Stimulated activated CD8-positive, alpha-beta memory T cell treated with anti-CD3 and anti-CD28 coated beads, Interleukin-2, amount 100 ng/mL, for 1 hour (primary cell): Measurements from ENCODE around the gene ARMH4.

Experiments
- DNase-seq, 2 donors: peaks; one replicate each; pipeline ENCODE4 v3.0.0-alpha.2; 2020; ENCODE audit warnings: low read depth in 2 of 2

The ARMH4 gene

DNA sequence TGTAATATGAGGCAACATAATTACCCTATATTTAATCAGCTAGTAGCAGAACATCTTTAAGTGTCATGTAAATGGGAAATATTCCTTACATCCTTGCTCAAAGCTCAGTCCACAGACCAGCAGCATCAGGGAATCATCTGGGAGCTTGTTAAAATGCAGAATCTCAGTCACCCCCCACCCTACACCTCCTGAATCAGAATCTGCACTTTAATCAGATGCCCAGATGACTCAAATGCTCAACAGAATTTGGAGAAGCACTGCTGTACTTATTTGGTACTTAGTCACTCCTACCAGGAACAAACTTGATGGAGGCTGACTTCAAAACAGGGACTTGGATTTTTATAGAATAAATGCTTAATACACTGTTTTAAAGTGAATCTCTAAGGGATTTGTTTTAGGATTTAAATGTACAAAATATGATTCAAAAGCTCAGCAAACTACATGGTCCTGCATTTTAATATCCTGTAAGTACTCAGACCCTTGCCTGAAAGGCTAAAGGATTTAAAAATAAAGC, 96.5 kb downstream of the ARMH4 start:
- DNase-seq, result no peak

DNA sequence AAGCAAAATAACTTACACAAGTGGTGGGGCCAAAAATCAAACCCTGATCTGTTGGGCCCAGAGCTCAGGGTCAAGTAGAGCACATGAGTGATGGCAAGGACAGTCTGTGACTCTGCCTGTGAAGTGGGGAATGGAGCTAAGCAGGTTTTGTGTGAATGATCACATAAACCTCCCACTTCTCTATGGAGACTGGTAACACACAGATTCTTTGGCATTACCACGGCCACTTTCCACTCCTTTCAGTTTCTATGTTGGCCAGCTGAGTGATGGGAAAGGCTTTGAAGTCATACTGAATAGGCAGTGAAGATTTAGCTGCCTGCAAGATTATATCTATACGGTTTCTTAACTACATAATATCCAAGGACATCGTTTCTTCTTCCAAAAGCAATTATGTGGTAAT, 97.9 kb downstream of the ARMH4 start:
- no peak for DNase-seq

DNA sequence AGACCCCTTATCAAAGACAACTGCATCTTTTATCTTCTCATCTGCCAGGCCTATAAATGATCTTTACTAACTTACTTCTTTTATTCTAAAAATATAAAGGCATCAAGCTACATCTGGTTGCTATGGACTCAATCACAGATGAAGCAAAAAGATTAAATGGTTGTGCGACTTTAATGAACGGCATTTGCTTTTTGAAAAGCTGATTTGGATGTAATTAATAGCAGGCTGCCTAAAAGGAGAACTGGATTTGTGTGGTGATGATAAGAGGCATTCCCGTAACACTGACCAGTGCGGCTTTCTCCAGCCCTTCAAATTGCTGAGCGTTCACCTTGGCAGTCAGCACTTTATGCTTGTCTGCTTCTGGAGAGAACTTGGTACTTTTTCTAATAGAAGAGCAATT, 103.8 kb downstream of the ARMH4 start:
- DNase-seq, result no peak

DNA sequence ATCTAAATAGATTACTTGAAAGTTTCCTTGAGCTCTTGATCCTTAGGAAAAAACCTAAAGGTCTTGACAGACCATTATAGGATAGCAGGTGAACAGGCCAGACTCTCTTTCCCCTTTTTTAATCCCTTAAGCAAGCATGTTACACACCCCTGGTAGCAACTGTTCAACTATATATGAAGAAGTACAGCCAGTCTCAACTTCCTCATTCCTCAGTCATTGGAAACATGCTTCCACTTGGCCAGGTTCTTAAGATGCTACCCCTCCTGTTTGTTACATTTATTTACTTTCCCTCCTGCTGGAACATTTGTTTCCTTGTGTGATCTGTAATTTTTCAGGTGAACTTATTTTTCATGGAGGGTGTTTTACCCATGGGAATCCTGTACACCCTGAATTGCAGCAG, 124.1 kb downstream of the ARMH4 start:
- DNase-seq, result no peak

- DNase-seq, result no peak
Observed at GRCh38 chr14:58026967-58027366, 125.0 kb downstream of the ARMH4 start.

DNA sequence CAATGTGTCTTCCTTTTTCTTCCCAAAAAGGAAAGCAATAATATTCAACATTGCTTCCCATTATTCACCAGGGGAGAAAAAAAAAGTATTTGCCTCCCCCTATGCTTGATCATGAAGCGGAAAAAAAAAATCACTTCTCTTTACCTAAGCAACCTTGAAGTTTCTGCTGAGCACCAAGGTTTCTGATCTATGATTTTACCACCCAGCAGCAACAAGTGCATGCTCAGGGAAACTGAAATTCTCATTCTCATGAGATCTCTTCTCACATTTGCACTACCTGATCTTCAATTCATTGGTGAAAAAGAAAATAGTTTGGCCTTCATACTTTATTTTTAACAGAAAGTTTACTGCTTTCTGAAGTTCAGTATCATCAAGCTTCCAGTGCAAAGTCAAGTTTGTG, 125.8 kb downstream of the ARMH4 start:
- no peak for DNase-seq

- DNase-seq, result no peak
Observed at GRCh38 chr14:58014778-58015177, 137.2 kb downstream of the ARMH4 start.

- no peak for DNase-seq
Observed at GRCh38 chr14:58002618-58003017, 149.4 kb downstream of the ARMH4 start.

DNA sequence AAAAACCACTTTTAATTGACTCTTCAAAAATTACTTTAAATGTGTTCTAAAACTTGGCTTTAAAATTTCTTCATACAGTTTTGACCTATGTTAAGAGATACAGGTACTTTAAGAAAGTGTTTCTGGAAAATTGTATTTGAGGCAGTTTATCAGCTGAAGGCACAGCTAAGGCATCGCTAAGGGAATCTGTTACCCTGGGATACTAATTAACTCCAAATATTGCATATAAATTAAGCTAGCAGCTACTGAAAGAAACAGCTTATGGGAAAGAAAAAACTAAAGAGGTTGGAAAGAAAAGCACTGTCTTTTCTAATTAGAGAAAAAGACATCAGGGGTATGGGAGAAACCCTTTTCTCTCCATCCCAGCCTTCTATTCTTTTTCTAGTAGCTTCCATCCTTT, 152.0 kb downstream of the ARMH4 start:
- DNase-seq, result no peak

DNA sequence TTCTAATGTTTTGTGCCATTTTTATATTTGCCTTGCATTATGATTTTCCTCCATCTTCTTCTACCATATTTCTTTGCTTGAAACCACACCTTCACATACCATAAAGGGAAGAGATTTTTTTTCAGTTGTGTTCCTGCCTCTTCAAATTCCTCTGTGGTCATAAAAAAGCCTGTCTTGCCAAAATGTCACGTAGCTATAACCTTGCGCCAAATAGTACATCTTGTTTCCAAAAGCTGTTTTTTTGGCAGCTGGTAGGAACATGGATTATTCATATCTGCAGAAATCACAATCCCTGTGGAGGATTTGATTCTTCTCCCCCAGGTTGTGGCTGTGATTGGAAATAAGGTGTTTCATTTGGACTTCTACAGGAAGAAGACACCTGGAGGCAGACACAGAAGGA, 152.5 kb downstream of the ARMH4 start:
- no peak for DNase-seq

DNA sequence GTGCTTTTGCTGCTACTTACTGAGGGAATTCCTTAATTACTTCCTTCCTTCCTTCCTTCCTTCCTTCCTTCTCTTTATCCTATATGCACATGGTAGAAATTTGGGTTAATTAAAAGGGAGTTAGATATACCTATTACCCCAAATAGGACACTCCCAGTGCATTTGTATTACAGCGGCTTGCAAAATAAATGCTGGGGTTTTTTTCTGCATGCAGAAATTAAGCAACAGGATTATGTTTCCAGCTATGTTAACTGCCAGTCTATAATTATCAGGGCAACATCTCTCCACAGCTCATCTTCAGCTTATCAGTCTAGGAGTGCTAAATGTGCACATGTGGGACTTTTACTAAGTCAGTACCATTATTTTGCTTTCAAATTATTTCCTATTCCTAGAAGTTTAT, 153.2 kb downstream of the ARMH4 start:
- DNase-seq, result no peak

DNA sequence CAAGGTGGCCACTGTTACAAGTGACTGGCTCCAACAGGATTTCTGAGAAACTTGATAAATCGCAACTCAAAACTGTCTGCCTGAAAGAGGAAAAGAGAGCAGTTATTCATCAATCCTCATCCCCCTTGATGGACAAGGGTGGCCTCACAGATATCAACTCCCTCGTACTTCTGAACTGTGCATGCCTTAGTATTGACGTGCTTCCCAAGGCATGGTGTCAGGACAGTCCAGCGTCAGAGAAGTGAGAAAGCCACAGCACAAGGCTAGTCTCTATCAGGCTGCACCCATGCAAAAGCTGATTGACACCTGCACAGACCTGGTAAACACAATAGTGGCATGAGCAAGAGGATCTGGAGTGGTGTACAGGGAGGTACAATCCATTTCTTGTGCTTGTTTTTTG, 160.7 kb downstream of the ARMH4 start:
- DNase-seq, result no peak

DNA sequence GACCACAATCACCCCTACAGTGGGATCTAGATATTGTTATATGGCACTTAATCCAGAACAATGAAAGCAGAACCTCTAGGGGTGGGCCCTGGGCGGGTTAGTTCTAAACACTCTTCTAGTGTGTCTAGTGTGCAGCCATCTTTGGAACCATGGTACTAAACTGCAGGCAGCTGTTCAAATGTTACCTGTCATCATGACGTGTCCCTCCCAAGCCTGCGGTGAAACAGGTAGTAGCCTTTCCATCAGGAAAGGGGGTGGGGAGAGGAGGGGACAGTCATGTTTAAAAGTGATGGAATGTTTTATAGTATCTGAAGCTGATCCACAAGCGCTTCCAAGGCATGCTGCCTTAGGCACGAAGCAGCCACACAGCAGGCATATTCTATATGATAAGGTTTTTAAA, 163.6 kb downstream of the ARMH4 start:
- DNase-seq, result no peak

- no peak for DNase-seq
Observed at GRCh38 chr14:57987596-57988300, 164.3 kb downstream of the ARMH4 start.

GRCh38 chr14:57987051-57987450, 165.0 kb downstream of the ARMH4 start:
- DNase-seq, result no peak

- no peak for DNase-seq
Observed at GRCh38 chr14:57982804-57983634, 169.0 kb downstream of the ARMH4 start.

- DNase-seq, result no peak
Observed at GRCh38 chr14:57981817-57982560, 170.0 kb downstream of the ARMH4 start.

DNA sequence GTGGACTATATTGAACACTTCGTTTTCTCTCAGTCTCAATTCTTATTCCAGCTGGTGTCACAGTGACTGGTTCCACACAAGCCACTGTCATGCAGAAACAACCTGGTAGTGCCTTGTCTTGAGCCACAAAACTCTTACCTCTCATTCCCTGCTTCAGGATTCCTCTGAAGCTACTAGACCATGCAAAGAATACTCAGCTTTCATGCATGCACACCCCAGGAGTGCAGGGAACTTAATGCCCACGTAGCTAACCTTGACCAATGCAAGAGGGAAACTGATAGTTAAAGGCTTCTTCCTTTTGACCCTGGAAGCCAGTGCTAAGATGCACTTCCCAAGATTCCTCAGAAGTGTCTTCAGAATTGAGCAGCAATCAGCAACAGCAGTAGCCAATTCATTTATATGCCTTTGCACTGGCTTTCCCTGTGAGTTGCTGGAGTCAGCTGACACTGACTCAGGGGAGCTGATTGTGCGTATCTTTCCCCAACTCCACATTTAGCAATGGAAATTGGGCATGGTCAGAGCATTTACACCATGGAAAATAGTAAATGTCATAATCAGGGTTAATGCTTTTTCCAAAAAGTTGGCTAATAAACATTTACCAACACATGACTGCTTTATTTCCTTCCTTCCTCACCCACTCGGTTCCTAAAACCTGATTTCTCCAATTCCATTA, 172.5 kb downstream of the ARMH4 start:
- DNase-seq, result no peak

GRCh38 chr14:57976701-57977100, 175.3 kb downstream of the ARMH4 start:
- no peak for DNase-seq

- DNase-seq, result no peak
Observed at GRCh38 chr14:57974896-57975295, 177.1 kb downstream of the ARMH4 start.

DNA sequence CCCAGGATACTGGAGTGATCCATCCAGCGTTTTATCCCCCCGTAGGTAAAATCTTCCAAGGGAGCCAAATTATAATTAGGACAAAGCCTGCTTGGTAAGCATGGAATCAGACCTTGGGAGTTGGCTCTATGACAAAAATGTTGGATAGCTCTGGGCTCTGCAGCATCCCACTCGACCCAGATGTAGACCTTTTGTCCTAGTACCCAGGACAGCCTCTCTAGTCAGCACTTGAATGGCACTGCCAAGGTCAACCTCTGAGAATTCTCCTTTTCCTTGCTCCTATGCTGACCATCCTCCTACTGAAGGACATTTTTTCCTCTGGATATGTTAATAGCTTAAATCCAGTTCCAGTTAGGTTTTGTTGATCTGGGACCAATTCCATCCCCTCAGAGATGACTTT, 181.4 kb downstream of the ARMH4 start:
- no peak for DNase-seq

GRCh38 chr14:57970175-57970574, 181.8 kb downstream of the ARMH4 start:
- DNase-seq, result no peak
